Occipital lobe (tissue), 2 donors: ENCODE results near the gene UACA. TPM values are rescaled to one million over a fixed set of nuclear protein-coding genes. Genes with fewer than 3 reads are reported as not detected.
"Not testable (repeated sequence)": the region's sequence is repeated elsewhere in the genome, so short reads cannot be mapped to it uniquely, and the experiment has no call there.

Source experiments
- DNase-seq: peaks from one replicate; lab custom pipeline; 2025; lab: John Stamatoyannopoulos, UW
- total RNA-seq: library from RNA; depleted of rRNA; stranded (reverse); fragments of >200 nt; gene quantifications from one replicate; pipeline ENCODE4 v1.2.3, GENCODE V29; 2014

UACA gene
- total RNA-seq, 1 donor from 2014 or later, result 64.3 TPM

DNA sequence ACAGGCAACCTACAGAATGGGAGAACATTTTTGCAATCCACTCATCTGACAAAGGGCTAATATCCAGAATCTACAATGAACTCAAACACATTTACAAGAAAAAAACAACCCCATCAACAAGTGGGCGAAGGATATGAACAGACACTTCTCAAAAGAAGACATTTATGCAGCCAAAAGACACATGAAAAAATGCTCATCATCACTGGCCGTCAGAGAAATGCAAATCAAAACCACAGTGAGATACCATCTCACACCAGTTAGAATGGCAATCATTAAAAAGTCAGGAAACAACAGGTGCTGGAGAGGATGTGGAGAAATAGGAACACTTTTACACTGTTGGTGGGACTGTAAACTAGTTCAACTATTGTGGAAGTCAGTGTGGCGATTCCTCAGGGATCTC lies 100.3 kb downstream of the UACA start:
- DNase-seq, result not testable (repeated sequence)

DNA sequence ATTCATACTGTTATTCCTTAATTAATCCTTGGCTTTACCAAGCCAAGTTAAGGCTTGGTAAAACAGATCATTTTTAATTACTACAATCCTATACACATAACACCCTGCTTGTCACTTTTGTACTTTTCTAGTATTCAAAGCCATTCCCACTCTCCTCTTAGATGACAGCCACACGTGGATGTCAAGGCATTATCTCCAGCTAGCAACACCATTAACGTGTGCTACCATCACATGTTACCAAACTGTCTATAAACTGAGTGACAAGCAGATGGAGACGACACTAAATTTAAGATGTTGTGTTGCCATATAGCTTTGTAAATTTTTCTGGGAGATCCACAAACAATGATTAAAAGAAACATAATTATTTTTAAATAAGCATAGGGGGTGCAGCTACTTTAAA lies 103.7 kb downstream of the UACA start:
- DNase-seq, result no peak

DNA sequence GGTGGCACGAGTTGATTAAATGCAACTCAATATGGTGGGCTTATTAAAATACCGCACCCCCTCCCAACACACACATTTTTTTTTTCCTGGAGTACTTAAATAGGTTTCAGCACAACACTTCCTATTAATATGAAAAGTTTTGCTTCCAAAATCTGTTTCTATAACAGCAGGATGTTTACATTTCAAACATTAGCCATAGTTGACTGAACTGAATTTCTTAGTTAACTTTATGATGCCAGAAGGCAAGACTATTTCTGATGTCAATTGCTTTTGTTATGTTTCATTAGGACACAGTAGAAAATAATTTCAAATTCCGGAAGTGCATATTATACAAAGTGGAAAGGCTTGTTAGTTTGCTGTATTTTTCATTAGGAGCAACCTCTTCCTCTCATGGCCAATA lies 104.7 kb downstream of the UACA start:
- no peak for DNase-seq

DNA sequence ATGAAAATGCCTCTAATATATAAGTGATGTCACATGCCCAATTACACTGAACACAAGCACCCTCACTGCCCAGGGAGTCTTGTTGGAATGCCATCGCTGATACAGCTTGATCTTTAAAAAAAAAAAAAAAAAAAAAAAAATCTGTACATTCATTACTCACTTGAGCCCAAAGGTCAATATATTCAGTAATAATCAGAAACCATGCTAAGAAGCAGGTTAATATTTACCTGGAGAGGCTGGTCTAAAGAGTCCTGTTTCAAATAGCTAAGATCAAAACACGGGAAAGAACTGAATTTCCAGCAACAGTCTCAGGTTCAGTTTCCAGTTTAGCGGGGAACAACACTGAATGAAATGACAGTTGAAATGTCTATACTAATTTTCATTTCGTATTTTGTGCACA lies 109.9 kb downstream of the UACA start:
- no peak for DNase-seq

DNA sequence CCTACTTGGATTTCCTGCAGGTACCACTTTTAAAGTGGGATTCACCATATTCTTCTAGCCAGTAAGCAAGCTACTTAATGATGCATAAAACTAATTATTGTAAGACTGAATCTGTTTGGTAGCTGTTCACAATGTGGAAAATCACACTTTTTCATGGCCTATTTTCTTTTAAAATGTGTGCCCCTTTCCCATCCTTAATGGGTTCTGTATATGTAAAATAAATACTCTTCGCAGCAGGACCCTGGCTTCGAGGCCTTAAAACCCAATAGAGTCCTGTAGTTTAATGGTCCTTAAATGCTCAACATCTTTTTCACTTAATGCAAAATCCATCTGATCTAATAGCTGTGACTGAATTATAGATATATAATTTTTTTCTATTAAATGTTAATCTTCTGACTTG lies 111.0 kb downstream of the UACA start:
- DNase-seq, result no peak

DNA sequence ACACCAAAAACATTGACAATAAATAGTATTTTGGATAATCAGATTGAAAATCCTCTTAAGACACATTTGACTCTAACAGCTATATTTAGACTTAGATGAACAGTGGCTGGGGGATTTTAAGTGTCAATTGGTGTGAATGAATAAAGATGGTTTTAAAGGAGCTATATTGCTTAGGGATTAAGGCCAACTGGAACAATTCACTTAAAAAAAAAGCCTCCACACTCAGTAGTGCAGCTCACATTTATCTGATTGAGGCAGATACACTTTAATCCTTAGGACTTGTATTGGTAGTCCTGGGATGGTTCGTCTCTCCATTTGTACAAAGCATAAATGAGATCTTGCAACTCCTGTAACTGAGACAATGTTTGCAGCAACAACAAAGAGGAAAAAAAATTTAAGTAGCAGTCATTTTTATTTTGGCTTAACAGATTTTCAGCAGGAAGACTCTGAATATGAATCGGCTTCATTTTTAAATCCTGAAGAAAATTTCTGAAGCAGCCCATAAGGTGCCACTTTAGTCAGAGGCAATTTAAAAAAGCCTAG lies 112.0 kb downstream of the UACA start:
- no peak for DNase-seq

DNA sequence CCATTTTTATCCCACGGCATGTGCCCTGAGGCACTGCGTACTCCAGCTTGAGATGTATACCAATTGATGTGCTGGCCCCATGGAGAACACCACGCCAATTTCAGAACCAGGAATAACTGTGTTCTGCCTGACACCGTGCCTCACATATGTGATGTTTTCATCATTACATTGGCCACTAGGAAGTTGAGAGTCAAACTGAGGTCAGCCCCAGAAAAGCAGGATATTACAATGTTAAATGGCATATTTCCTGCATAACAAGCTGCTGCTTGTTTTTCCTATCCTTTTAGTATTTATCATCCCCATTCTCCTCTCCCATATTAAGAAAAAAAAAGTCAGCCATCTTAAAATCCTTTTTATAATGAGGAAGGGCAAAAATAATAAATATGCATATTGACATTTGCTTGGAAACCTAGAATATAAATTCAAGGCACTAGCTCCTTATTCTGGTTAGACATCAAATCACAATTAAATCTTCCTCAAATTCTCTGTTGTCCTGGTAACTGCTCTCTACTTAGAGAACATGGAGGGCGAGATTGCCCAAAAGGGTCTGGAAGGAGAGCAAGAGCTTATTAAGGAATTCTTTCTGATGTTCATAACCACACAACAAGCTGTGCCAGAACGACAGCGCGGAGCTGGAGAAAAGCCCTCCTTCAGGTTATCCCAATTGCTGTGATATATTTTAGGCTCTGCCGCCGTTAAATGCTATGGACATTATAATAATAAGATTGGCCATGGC lies 112.6 kb downstream of the UACA start:
- no peak for DNase-seq

DNA sequence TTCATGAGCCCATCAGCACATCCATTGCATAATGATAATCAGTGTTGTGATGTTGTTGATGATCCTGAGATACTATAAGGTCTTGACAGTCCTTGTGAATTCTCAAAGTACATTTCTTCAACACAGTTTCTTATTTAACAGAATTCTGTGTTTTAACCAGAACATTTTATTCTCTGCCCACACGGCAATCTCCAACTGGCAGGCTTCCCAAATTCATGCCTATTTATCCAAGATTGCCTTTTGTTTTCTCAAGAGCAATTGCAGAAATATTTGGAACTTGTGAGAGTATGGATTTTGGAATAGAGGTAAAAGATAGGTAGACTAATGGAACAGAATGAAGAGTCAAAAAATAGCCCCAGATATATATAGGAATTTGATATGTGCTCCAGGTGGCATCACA lies 116.0 kb downstream of the UACA start:
- no peak for DNase-seq

DNA sequence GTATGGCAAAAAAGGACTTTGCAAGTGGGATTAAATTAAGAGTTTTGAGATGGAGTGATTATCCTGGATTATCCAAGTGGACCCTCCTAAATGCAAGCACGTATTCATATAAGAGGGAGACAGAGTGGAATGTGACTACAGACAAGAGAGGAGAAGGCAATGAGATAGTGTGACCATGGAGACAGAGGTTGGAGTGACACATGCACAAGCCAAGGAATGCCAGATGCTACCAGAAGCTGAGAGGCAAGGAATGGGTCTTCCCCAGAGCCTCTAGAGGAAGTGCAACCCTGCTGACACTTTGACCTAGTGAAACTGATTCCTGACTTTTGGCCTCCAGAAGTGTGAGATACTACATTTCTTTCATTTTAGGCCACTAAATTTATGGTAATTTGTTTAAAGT lies 117.2 kb downstream of the UACA start:
- no peak for DNase-seq

DNA sequence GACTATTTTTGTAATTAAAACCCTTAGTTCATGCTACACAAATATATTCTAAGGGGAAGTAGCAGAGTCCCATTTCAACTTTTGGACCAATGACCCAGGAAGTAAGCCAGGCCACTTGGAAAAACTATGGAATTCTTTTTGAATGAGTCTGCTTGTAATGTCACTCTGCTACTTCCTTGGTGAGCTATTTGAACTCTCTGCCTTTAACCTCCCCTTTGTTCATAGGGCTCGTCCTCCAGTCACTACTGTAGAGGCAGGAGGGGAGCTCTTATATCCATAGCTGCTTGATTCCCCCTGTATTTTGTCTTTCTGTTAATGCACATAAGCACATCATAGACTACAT lies 119.6 kb downstream of the UACA start:
- no peak for DNase-seq

DNA sequence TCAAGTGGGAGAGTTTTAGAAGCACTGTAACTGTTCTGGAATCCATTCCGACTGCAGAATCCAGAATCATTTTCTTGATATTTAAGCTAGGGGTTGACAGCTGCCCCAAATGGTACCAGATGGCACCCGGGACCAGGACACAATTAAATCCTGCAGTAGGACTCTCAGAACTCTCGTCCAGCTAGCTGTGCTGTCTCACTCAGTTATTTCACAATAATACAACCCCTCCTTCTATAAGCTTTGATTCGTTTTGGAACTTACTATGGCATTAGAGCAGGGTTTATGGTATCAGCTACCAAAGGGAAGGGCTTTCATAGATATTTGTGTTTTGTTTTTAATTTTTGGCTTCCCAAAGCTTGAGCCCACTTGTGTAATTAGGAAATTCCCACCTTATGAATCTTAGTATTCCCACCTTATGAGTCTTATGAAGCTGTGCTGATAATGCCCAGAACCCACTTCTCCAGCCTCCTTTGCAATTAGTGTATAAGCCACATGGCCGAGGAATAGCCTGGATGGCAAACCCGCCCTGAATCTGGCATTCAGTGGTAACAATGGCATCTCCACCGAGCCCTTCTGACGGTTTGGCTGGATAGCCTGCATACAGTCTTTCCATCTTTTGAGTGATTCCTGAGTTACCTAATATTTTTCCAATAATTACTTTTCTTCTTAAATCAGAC lies 120.1 kb downstream of the UACA start:
- DNase-seq, result no peak

DNA sequence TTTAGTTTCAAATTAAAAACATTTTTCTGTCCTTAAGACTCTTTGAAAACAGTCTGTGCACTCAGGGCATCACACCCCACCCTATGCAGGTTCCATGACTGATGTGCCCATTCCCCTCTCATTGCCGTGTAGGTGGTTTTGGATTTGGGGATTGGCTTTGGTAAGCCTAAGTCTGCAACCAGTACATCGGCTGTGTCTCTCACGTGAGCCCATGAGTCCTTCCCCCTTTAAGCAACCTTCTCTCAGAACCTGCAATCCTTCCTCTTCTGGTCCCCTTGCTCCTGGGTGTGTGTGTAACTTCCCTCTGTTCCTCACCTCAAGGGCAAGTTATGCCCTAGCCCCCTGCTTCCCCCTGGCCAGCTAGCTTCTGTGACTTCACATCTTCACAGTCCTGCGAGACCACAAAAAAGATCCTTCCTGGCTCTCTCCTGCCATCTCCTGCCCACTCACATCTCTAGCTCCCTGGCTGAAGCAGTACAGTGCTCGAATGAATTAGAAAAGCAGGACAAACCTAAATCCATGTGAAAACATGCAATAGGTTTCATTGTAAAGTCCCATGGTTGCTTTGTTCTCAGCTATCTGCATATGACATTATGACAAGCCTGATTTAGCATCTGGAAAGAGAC lies 126.7 kb downstream of the UACA start:
- no peak for DNase-seq

DNA sequence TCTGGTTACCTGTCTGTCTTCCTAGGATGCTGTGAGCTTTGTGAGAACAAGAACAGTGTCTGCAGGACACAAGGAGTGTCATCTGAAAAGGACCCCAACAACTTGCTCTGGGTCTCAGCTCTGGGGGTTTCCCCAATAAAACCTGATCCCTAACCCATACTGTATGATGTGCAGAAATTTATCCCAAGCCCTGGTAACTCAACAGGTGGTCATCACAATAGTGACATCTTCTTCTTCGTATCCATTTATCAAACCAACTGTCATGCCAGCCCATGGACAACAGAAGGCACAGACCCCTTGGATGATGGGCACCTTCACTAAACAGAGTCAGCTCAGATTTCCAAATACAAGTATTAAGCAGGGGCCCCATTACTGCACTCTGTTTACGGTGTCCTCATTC lies 127.5 kb downstream of the UACA start:
- no peak for DNase-seq

DNA sequence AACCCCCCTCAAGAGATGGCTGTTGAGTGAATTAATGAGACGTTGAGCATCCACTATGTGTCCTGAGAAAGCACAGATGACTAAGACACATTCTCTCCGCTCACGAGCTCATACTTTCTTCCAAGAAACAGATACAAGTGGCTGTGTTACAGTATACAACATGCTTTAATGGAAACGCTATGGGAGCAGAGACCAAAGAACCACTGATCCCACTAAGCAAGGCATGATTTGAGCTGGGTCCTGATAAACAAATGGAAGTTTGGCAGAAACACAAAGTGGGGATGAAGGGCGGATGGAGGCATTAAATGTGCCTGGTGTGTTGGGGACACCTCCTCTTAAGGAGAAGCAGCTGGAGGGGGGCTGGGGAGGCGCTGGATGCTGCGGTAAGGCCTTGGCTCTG lies 129.4 kb downstream of the UACA start:
- DNase-seq, result no peak

DNA sequence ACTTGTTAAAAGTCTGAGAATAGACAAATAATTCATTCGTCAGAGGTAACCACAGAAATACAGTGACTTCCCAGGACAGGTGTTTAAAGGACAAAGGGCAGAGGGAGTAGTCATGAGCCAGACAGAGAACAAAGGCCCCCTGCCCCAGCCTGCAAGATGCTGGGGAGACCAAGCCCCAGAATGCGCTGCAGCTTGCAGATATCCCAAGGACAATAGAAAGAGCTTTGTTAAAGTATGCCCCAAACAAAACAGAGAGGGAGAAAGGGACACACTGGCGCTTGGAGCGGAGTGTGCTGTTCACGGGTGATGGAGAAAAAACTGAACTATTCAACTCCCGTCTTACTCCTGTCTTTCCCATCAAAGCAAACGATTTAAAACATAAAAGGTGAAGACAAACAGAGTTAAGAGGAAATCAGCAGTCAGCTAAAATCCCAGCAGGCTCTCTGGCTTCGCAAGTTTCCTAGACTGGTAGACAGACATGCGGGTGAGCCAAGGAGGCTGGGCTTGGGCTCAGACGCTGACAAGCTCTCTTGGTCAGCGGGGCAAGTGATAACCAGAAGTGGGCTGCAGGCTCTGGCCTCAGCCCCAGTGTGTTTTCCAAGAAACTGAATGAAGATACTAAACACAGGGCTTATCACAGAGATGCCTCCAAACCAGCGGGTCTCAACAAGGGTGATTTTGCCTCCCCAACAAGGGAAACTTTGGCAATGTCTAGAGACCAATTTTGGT lies 130.1 kb downstream of the UACA start:
- DNase-seq, result no peak

DNA sequence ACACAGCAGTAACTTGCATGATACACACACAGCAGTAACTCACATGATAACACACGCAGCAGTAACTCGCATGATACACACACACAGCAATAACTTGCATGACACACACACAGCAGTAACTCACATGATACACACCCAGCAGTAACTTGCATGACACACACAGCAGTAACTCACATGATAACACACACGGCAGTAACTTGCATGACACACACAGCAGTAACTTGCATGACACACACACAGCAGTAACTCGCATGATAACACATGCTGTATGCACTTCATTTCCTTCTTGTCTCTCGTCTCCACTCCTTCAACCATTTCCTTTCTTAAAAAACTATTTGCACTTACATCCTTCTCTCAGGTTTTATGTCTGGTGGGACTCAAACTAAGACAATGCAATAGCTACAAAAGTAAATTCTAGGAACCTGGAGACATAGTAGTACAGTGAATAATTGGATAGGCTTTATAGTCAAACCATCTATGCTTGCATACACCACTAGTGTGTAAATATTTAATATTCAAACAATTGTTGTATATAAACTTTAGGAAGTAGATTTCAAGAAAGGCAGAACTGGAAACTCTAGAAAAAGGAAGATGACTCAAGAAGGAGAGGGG lies 130.8 kb downstream of the UACA start:
- no peak for DNase-seq

DNA sequence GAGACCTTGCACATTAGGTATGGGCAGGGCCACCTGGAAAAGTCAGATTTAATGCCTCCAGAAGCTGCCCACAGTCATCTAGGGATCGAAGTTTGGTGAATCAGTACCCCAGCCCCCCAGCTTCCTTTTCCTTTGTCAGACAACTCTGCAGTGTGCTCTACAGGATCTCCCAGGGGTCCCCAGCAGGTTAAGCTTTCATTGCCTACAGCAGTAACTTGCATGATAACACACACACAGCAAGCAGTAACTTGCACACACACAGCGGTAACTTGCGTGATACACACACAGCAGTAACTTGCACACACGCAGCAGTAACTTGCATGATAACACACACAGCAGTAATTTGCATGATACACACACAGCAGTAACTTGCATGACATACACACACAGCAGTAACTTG lies 131.3 kb downstream of the UACA start:
- no peak for DNase-seq

DNA sequence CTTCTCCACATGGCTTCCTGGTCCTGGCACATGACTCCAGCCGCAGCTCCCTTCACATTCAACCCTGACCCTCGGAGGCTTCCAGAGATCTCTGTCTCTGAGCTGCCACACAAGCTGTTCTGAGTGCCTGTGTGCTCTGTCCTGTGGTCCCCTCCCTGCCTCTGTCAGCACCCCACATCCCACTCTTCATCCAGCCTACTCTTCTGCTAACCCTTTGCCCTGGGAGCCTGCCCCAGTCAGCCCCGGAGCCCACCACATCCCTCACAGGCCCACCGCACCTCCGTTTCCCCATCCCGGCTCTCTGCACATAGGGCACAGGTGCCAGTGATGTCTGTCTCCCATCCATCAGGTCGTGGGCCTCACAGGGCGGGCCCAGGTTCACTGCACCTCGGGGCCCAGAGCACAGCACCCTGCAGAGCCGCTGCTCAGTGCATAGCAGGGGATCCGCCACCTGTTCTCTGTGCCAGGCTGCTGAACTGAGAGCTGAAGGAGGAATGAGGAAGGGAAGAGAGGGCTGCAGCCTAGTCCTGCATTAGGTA lies 133.6 kb downstream of the UACA start:
- DNase-seq, result no peak

DNA sequence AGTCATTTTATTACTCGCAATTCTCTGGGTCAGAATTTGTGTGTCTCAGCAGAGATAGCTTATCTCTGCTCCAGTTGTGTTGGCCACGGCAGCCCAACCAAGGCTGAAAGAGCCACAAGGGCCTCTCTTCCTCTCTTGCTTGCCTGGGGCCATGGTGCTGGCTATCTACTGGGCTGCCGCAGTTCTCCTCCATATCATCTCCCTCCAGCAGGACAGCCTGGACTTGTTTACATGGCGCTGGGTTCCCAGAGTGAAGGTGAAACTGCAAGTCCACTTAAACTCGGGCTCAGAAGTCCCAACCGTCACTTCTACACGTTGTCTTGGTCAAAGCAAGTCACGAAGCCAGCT lies 134.8 kb downstream of the UACA start:
- no peak for DNase-seq

DNA sequence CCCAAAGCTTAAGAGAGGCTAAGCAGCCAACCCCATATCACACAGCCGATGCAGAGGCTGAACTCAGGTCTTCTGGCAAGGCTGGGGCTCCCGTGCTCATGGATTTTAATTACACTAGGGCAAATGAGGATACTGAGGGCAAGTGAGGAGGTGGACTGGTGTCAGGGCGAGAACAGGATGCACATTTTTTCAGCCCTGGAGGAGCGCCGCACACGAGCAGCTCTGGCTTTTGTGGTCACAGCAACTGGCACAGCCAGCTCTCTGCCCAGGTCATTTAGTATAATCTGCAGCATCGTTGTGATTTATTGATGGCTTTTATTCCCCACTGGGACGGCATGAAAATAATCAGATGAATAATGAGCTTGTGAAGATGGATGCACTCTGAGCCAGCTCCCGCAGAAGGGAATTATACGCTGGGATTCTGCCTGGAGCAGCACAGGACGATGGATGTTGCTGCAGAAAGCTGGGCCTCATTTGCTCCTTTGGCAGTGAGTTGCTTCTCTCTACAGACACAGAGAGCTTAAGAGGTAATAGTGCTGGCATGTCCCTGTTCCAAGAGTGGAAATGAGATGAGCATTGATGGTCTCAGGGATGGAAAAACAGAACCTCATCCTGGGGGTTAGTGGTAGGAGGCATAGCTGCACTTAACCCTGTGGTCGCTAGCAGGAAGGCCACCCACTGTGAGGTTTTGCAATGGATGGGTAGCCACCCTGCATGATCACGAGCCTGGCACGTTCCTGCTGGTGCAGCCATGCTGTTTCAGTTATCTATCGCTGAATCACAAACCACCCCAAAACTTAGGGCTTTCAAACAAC lies 135.4 kb downstream of the UACA start:
- DNase-seq, result no peak

DNA sequence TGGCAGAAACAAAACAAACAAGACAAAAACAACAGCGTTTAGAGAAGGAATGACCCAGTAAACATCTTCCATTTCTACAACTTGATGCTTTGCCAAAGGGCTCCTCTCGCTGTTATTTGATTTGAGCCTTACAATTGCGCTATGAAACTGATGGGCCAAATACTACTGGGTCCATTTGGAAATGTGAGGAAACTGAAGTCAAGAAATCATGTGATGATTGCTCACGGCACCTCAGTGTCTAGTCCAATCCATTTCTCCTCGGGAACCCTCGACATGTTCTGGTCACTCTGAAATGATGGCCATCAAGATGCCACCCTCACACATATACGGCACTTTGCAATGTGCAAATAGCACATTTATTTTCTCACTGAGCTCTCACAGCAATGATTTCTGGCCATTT lies 136.0 kb downstream of the UACA start:
- DNase-seq, result no peak
